Measurements from ENCODE around the gene MED17.

Gene MED17

GRCh38 chr11:93840981-93841380 is 56.9 kb downstream of the MED17 start:
- H3K4me3 ChIP-seq (ENCODE audit: low read depth, low read length), result no peak overlapping the region
- DNase-seq (ENCODE audit: low read depth), result no peak
- no peak for TF ChIP-seq CTCF (IDR thresholded peaks at IDR 0.05; ENCODE audit: insufficient read depth, low read depth, low read length, missing control alignments)

GRCh38 chr11:93841446-93841845 is 57.4 kb downstream of the MED17 start:
- DNase-seq (ENCODE audit: low read depth), result no peak
- no peak overlapping the region for H3K4me3 ChIP-seq (ENCODE audit: low read depth, low read length)
- no peak for TF ChIP-seq CTCF (IDR thresholded peaks at IDR 0.05; ENCODE audit: insufficient read depth, low read depth, low read length, missing control alignments)

- H3K4me3 ChIP-seq (ENCODE audit: low read depth, low read length), result no peak overlapping the region
- TF ChIP-seq CTCF (IDR thresholded peaks at IDR 0.05; ENCODE audit: insufficient read depth, low read depth, low read length, missing control alignments), result no peak
- DNase-seq (ENCODE audit: low read depth), result no peak
Observed at GRCh38 chr11:93842034-93842433, 58.0 kb downstream of the MED17 start.

- TF ChIP-seq CTCF (IDR thresholded peaks at IDR 0.05; ENCODE audit: insufficient read depth, low read depth, low read length, missing control alignments), result no peak
- DNase-seq (ENCODE audit: low read depth), result no peak
Observed at GRCh38 chr11:93842461-93842860, 58.4 kb downstream of the MED17 start.

GRCh38 chr11:93843906-93844305 is 59.8 kb downstream of the MED17 start:
- H3K4me3 ChIP-seq (ENCODE audit: low read depth, low read length), result no peak overlapping the region
- DNase-seq (ENCODE audit: low read depth), result no peak
- no peak for TF ChIP-seq CTCF (IDR thresholded peaks at IDR 0.05; ENCODE audit: insufficient read depth, low read depth, low read length, missing control alignments)

More at GRCh38 chr11:93842461-93842860, 58.4 kb downstream of the MED17 start:
- no peak overlapping the region for H3K4me3 ChIP-seq (ENCODE audit: low read depth, low read length)

- no peak for TF ChIP-seq CTCF (IDR thresholded peaks at IDR 0.05; ENCODE audit: insufficient read depth, low read depth, low read length, missing control alignments)
- DNase-seq (ENCODE audit: low read depth), result no peak
- no peak overlapping the region for H3K4me3 ChIP-seq (ENCODE audit: low read depth, low read length)
Observed at GRCh38 chr11:93844568-93844967, 60.5 kb downstream of the MED17 start.

All from GM12865 (cell line).